GM19452 (cell line): ENCODE data around the gene SMAP1.
"Not testable (repeated sequence)": the region's sequence is repeated elsewhere in the genome, so short reads cannot be mapped to it uniquely, and the experiment has no call there.

Experiments used
- ATAC-seq: cut with Tn5 transposase; IDR thresholded peaks from one replicate; pipeline ENCODE4 v1.9.1; 2021; ENCODE audit not compliant: unreplicated experiment

The SMAP1 gene

DNA sequence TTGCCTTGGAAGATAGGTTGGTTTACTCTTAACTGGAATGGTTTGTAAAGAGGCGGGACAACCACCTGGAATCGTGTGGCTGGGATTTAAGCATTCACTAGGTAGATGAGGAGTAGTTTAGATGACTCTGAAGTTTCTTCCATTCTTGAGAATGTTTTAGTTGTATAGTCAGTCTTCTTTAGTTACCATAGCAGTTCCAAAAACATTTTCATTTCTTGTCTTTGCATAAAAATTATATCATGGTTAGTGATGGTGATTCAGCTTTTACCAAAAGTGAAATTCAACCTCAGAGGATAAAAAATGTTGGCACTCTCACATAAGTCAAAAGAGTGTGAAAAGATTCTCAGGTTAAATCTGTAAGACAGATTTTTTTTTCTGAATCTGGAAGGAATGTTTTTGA lies 70.3 kb downstream of the SMAP1 start:
- ATAC-seq, result no peak

DNA sequence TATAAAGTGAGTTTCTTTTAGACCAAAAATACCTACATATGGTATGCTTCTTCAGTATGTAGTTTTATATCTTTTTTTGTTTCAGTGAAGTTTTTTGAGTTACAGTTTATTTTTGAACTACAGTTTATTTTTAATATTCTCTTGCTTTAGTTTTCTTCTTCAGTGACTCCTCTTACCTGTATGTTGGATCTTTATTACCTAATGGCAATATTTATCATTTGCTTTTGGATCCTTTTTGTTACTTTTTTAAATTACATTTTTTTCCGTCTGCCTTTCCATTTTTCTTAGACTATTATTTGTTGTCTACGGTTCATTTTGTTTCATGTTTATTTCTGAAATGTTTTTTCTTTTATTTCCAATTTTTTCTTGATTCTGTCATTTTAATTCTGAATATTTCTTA lies 71.9 kb downstream of the SMAP1 start:
- no peak for ATAC-seq

DNA sequence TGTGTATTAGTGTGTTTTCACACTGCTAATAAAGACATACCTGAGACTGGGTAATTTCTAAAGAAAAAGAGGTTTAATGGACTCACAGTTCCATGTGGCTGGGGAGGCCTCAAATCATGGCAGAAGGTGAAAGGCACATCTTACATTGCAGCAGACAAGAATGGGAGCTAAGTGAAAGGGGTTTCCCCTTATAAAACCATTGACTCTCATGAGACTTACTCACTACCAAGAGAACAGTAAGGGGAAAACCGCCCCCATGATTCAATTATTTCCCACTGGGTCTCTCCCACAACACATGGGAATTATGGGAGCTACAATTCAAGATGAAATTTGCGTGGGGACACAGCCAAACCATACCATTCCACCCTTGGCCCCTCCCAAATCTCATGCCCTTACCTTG lies 73.1 kb downstream of the SMAP1 start:
- ATAC-seq, result not testable (repeated sequence)

DNA sequence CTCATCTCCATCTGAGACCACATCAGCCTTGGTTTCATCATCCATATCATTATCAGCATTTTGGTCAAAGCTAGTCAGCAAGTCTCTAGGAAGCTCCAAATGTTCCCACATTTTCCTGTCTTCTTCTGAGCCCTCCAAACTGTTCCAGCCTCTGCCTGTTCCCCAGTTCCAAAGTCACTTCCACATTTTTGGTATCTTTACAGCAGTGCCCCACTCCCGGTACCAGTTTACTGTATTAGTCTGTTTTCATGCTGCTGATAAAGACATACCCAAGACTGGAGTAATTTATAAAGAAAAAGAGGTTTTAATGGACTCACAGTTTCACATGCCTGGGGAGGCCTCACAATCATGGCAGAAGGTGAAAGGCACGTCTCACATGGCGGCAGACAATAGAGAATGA lies 74.8 kb downstream of the SMAP1 start:
- not testable (repeated sequence) for ATAC-seq

DNA sequence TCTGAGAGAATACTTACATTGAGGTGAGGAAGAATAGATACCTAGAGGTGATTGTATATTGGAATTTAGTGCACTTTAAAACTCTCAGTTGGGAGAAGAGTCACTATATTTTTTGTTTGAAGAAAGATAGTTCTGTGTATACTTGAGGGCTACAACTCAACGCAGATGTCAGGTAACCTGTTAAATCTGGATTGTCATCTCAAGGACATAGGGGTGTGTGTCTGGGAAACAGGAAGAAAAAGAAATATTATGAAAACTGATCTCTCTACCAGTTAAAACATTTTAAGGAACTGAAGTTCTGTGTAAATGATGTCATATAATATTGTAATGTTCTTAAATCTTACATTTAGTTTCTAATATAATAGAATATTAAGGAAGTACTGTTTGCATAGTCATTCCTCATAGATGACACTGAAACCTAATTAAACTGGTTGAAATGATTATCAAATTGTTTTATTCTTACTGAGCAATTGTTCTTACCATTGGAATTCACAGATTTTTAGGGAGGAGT lies 86.2 kb downstream of the SMAP1 start:
- ATAC-seq, result no peak

DNA sequence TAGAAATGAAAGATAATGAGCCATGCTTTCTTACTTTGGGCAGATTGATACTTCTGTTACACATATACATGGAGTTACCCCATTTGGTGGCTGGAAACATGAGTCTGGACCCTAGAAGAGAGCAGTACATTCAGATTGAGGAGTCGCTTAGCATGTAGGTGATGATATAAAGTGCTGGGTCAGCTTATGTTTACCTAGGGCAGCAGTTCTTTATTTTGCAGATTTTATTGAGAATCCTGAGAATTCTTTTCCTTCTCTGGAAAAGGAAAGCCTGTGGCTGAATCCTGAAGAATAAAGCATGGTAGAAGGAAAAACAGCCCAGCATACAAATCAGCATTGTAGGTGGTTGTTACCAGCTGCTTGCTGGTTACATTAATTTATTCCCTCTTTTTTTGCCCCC lies 91.2 kb downstream of the SMAP1 start:
- no peak for ATAC-seq

DNA sequence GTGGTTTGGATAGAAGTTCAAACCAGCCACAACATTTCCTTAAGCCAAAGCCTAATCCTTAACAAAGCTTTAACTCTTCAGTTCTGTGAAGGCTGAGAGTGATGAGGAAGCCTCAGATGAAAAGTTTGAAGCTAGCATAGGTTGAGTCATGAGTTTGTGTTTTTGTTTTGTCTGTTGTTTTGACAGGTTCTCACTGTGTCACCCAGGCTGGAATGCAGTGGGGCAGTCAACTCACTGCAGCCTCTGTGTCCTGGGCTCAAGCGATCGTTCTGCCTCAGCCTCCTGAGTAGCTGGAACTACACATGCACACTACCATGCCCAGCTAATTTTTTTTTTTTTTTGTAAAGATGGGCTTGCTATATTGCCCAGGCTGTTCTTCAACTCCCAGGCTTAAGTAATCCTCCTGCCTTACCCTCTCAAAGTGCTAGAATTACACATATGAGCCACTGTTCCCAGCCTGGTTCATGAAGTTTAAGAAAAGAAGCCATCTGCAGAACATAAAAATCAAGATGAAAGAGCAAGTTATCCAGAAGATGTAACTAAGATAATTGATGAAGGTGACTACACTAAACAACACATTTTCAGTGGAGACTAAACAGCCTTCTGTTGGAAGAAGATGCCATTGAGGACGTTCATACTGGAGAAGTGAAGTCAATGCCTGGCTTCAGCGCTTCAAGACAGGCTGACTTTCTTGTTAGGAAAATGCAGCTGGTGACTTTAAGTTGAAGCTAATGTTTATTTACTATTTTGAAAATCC lies 96.2 kb downstream of the SMAP1 start:
- no peak for ATAC-seq

DNA sequence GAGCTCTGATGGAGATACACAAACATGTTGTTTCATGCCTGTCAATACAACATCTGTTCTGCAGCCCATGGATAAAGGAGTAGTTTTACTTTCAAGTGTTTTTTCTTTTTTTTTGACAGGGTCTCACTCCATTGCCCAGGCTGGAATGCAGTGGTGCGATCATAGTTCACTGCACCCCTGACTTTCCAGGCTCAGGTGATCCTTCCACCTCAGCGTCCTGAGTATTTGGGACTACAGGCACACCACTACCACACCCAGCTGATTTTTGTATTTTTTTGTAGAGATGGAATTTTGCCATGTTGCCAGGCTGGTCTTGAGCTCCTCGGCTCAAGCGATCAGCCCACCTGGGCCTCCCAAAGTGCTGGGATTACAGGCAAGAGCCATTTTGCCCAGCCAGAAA lies 97.0 kb downstream of the SMAP1 start:
- ATAC-seq, result no peak

DNA sequence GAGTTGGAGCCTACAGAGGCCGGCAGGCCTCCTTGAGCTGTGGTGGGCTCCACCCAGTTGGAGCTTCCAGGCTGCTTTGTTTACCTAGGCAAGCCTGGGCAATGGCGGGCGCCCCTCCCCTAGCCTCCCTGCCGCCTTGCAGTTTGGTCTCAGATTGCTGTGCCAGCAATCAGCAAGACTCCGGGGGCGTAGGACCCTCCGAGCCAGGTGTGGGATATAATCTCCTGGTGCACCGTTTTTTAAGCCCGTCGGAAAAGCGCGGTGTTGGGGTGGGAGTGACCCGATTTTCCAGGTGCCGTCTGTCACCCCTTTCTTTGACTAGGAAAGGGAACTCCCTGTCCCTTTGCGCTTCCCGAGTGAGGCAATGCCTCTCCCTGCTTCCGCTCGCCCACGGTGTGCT lies 103.7 kb downstream of the SMAP1 start:
- not testable (repeated sequence) for ATAC-seq

DNA sequence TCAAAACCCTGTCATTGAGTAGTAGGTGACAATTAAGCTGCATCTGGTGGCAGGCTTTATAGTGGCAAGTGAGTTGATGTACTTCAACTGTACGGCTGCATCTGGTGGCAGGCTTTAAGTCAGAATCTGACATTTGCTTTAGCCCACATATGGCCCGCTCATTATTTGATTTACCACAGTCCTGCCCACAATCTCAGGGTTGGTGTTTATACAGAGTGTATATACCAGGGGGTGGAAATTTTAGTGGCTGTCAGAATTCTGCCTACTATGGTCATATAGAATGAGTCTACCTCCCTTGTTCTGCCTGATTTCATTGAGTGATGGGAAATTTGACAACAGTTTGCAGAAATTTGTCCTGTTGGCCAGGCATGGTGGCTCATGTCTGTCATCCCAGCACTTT lies 112.3 kb downstream of the SMAP1 start:
- no peak for ATAC-seq

DNA sequence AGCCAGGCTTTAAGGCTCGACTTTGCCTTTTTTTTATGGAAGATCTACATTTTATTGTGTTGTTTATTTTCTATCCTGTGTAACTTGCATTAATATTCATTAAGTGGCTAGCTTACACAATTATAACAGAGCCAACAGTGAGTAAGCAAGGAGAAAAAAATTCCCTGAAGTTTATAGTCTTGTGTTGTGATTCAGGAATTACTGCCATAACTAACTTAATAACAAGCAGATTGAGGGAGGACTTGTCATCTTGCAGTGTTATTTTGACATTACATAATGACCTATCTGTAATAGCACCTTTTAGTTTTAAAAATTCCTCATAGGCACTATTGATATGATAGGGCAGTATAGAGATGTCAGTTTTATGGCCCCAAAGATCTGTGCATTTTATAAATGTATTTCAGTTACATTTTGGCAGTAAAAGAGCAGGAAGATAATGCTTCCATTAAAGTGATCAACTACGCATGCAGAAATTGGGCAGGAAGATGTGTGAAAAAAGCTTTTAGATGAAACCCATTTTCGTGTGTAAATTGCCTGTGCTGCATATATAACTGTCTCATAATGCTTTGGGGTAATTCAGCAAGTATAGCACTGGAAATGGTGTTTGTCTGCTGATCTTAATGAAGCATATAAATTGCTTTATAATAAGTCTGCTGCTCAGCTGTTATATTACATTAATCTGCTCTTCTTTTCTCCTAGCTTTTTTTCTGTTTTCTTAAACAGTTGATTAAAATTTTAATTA lies 123.0 kb downstream of the SMAP1 start:
- ATAC-seq, result no peak

DNA sequence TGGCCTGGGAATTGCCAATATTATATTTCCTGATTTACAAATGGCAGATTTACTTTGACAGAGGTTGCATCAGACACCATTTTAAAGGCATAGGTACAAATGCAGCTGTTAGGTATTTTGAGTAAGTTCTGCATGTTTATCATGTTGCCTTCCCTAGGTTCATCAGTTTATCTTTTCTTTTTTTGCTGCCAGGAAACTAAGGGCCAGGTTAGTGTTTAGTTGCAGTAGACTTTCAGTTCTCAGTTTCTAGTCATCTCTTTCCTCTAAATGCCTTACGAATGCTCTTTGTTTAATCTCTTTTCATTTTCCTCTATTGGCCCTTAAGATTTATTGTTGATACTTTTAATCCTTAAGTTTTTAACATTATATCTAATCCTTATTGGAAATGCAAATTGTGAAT lies 129.9 kb downstream of the SMAP1 start:
- ATAC-seq, result peak; percentile 93

DNA sequence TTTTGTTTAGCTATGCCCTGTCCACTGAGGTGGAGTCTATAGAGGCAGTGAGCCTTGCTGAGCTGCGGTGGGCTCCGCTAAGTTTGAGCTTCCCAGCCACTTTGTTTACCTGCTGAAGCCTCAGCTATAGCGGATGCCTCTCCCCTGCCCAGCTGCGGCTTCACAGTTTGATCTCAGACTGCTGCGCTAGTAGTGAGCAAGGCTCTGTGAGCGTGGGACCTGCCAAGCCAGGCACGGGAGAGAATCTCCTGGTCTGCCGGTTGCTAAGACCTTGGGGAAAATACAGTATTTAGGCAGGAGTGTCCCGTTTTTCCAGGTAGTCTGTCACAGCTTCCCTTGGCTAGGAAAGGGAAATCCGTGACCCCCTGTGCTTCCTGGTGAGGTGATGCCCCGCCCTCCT lies 138.4 kb downstream of the SMAP1 start:
- no peak for ATAC-seq

DNA sequence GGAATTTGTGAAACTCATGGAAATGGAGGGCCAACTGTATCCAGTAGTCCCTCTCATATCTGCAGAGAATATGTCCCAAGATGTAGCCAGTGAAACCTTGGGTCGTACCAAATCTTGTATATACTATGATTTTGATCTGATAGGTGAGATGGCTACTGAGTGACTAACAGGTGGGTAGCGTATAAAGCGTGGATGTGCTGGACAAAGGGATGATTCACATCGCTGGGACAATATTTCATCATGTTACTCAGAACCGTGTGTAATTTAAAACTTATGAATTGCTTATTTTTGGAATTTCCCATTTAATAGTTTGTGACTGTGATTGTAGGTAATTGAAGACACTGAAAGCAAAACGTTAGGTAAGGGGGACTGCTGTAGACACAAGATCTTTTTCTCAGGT lies 144.1 kb downstream of the SMAP1 start:
- no peak for ATAC-seq

DNA sequence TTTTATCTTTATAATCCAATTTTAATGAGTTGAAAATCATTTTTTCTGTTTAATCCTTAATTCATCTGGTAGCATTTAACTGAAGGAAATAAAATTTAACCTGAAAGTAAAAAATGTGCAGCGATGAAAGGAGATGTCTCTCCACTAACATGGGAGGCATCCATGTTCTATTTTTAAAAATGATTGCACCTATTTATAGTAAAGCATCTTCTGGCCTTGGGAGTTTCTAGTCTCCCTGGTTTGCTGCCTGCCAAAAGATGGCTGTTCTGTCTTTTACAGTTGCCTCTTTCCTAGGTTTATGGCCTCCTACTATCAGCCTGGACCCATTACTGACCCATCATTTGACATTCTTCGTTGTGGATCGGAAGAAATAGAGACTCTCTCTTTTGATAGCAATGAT lies 146.2 kb downstream of the SMAP1 start:
- ATAC-seq, result no peak

DNA sequence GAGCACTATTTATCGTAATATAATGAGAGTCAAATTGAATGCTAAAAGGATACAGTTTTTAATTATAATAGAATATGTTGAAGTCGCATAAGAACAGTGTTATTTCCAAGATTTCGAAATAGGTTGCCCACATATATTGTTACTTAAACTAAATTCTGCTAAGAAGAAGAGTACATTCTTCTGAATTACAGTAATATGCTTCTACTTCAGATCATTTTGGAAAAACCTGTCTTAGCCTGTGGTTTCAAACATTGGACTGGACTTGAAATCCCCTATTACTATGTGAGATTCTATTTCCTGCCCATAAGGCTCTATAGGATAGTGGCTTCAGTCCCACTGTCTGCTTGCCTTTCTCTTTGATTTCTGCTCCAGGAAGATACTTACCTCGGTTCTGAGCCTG lies 152.0 kb downstream of the SMAP1 start:
- no peak for ATAC-seq

DNA sequence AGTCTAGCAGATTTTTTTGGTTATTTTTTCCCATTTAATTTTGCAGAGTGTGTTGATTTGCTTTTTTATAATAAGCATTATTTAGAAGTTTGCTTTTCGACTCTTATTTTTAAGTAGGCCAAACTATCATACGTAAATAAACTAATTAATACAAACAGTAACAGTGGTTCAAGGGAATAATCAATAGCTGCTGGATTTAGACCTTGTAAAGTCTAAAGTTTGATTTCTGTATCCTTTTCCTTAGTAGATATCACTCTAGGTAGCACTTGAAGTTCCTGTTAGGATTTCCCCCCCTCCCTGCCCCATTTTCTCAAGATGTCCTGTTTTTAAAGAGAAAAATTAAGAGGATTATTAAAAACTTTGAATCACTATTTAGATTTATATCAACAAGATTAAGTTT lies 153.1 kb downstream of the SMAP1 start:
- ATAC-seq, result no peak

DNA sequence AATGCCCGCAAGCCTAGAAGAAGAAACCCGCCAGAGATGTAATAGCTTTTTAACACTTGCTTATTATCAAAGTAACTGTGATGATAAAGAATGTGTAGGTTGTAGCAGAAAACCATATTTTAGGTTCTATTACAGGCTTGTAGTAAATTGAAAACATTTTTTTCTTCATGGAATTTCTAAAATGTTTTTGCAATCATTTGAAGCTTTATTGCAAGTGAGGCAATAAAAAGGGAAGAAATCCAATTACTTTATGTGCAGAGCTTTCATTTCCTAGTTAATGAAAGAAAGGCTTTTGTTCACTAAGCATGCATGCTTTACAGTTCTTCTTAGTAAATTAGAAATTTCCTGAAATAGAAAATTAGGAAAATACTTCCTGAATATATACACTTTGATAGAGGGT lies 154.1 kb downstream of the SMAP1 start:
- no peak for ATAC-seq

DNA sequence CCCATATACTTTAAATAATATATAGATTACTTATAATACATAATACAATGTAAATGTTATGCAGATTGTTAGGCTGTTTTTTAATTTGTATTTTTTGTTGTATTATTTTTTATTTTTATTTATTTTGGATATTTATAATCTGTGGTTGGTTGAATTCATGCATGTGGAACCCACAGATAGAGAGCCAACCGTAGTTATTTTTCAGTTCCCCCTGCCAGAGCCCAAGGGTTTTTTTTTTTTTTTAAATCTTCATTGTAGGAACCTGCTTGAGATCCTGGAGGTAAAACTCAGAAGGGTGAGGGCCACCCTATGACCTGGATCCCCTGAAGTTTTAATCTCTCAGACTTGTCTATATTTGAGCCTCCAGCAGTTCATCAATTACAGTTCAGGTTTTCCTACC lies 156.0 kb downstream of the SMAP1 start:
- ATAC-seq, result no peak

DNA sequence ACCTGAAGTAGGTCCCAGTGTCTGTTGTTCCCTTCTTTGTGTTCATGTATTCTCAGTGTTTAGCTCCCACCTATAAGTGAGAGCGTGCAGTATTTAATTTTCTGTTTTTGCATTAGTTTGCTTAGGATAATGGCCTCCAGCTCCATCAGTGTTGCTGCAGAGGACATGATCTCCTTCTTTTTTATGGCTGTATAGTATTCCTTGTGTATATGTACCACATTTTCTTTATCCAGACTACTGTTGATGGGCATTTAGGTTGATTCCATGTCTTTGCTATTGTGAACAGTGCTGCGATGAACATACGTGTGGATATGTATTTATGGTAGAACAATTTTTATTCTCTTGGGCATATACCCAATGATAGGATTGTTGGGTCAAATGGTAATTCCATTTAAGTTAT lies 163.7 kb downstream of the SMAP1 start:
- ATAC-seq, result no peak

DNA sequence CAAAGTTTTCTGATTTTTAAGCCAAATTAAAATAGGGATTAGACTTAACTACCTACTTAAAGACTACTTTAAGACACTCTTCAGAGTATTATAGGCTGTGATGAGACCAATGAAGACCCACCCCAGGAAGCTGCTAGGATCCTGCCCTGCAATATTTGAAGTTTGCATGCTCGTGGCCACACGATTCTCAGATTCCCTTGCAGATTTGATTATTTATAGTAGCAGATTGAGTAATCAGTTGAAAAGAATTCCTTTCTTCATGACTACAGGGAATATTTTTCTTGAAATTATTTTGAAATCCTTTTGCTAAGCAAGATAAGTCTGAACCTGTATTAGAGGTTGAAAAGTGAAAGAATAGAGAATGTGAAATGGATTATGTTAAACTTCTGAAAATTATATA lies 166.8 kb downstream of the SMAP1 start:
- ATAC-seq, result no peak

DNA sequence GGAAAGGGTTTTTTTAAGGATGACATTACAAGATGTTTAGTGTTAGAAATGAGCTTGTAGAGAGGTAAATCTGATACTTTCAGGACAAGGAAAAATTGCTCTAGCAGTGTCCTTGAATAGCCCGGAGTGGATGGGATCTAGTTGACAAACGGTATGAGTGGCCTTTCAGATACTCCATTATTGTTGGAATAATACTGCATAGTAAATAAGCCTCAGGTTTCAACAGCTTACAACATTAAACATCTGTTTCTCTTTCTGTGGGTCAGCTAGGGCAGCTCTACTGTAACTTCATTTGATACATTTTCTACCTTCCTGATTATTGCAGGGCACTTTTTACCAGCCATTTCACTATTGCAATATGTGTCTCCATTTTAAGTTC lies 171.2 kb downstream of the SMAP1 start:
- ATAC-seq, result no peak
